ENCODE measurements around the gene MEIS2.

MEIS2 gene

DNA sequence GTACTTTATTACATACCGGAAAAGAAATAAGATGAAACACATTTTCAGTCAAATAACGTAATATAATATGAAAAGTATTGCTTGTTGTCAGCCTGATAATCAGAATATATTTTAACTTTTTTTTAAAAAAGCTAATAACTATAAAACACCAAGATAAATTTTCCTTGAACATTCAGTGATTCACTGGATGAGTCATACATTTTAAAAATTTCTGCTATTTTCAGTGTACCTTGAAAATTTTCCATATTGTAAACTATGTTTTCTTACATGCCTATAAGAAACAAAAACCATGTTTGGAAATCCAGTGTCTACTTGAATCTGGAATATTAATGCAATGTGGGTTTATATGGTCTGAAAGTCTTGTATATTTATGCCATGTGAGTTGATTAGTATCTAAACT is 36.3 kb upstream of the MEIS2 start:
- H3K4me1 ChIP-seq (ENCODE audit: control insufficient read depth, insufficient read depth, low read length) = no peaks in the 10 kb centered on the region
- H3K9me3 ChIP-seq (ENCODE audit: control insufficient read depth, insufficient read depth, low read depth, low read length) = no peaks in the 10 kb centered on the region
- H3K27ac ChIP-seq (ENCODE audit: extremely low read depth, low read depth, low read length) = no peak overlapping the region
- CTCF ChIA-PET = interaction anchor here (0.6 to 1.3 kb wide), 6 partner anchors 10 to 742 kb away, joined by 3 to 6 read pairs (median 3); no protein-coding TSS in a partner anchor
- no peak overlapping the region for H3K4me3 ChIP-seq (ENCODE audit: low read depth, low read length)
- TF ChIP-seq, protein P1, sequence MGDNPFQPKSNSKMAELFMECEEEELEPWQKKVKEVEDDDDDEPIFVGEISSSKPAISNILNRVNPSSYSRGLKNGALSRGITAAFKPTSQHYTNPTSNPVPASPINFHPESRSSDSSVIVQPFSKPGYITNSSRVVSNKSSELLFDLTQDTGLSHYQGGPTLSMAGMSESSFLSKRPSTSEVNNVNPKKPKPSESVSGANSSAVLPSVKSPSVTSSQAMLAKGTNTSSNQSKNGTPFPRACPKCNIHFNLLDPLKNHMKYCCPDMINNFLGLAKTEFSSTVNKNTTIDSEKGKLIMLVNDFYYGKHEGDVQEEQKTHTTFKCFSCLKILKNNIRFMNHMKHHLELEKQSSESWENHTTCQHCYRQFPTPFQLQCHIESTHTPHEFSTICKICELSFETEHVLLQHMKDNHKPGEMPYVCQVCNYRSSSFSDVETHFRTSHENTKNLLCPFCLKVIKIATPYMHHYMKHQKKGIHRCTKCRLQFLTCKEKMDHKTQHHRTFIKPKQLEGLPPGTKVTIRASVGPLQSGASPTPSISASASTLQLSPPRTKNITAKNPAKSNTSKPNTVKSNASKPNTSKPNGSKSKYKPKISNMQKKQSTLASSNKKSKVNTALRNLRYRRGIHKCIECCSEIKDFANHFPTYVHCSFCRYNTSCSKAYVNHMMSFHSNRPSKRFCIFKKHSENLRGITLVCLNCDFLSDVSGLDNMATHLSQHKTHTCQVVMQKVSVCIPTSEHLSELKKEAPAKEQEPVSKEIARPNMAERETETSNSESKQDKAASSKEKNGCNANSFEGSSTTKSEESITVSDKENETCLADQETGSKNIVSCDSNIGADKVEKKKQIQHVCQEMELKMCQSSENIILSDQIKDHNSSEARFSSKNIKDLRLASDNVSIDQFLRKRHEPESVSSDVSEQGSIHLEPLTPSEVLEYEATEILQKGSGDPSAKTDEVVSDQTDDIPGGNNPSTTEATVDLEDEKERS (tag by site-specific recombination; IDR thresholded peaks at IDR 0.05) = no peak
- TF ChIP-seq, protein P2, sequence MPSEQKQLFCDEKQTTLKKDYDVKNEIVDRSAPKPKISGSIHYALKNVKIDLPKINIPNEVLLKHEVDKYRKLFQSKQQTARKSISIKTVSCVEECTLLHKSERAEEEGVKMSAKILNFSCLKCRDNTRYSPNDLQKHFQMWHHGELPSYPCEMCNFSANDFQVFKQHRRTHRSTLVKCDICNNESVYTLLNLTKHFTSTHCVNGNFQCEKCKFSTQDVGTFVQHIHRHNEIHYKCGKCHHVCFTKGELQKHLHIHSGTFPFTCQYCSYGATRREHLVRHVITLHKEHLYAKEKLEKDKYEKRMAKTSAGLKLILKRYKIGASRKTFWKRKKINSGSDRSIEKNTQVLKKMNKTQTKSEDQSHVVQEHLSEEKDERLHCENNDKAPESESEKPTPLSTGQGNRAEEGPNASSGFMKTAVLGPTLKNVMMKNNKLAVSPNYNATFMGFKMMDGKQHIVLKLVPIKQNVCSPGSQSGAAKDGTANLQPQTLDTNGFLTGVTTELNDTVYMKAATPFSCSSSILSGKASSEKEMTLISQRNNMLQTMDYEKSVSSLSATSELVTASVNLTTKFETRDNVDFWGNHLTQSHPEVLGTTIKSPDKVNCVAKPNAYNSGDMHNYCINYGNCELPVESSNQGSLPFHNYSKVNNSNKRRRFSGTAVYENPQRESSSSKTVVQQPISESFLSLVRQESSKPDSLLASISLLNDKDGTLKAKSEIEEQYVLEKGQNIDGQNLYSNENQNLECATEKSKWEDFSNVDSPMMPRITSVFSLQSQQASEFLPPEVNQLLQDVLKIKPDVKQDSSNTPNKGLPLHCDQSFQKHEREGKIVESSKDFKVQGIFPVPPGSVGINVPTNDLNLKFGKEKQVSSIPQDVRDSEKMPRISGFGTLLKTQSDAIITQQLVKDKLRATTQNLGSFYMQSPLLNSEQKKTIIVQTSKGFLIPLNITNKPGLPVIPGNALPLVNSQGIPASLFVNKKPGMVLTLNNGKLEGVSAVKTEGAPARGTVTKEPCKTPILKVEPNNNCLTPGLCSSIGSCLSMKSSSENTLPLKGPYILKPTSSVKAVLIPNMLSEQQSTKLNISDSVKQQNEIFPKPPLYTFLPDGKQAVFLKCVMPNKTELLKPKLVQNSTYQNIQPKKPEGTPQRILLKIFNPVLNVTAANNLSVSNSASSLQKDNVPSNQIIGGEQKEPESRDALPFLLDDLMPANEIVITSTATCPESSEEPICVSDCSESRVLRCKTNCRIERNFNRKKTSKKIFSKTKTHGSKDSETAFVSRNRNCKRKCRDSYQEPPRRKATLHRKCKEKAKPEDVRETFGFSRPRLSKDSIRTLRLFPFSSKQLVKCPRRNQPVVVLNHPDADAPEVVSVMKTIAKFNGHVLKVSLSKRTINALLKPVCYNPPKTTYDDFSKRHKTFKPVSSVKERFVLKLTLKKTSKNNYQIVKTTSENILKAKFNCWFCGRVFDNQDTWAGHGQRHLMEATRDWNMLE (tag by site-specific recombination; conservative IDR thresholded peaks at IDR 0.05; ENCODE audit: low read depth) = no peak
- no peak for TF ChIP-seq ZNF423 (tag by site-specific recombination; IDR thresholded peaks at IDR 0.05)
- TF ChIP-seq ZNF560 (tag by site-specific recombination; IDR thresholded peaks at IDR 0.05; ENCODE audit: borderline replicate concordance) = no peak
- TF ChIP-seq ZNF394 (tag by site-specific recombination; IDR thresholded peaks at IDR 0.05; ENCODE audit: borderline replicate concordance) = no peak
- TF ChIP-seq ZNF37A (tag by site-specific recombination; IDR thresholded peaks at IDR 0.05) = no peak
- TF ChIP-seq ZBTB48 (tag by site-specific recombination; IDR thresholded peaks at IDR 0.05) = no peak
- TF ChIP-seq ZNF184 (tag by site-specific recombination; IDR thresholded peaks at IDR 0.05) = no peak
- no peak for TF ChIP-seq ZNF785 (tag by site-specific recombination; IDR thresholded peaks at IDR 0.05)
- TF ChIP-seq ZSCAN16 (tag by site-specific recombination; IDR thresholded peaks at IDR 0.05) = no peak
- no peak for TF ChIP-seq SCRT1 (tag by site-specific recombination; IDR thresholded peaks at IDR 0.05; ENCODE audit: borderline replicate concordance)
- no peaks in the 10 kb centered on the region for H3K36me3 ChIP-seq (ENCODE audit: control insufficient read depth in 2 of 2, insufficient read depth in 1 of 2, low read length in 2 of 2)
- POLR2A ChIA-PET = no interaction called here

DNA sequence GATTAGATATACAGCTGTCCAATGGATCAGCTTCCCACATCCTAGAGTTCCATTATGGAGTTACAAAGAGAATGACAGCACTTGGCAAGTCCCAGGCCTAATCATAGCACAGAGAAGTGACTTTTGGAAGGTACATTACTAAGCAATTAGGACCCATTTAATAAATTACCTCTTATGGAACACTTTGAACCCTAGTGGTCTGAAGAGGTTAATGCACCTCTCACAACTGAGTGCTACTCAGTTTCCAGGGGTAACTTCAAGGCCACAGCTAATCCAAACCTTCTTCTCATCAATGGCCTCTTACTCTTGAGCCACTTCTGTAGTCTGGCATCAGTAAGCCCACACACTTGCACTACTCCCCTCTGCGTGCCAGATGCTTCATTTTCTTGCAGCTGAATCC is 34.9 kb upstream of the MEIS2 start:
- Histone ChIP-seq H3K4me1 (ENCODE audit: control insufficient read depth, insufficient read depth, low read length) (no peaks in the 10 kb centered on the region), H3K9me3 (ENCODE audit: control insufficient read depth, insufficient read depth, low read depth, low read length) (no peaks in the 10 kb centered on the region), H3K27ac (ENCODE audit: extremely low read depth, low read depth, low read length) (no peak overlapping the region), H3K4me3 (ENCODE audit: low read depth, low read length) (no peak overlapping the region), H3K36me3 (ENCODE audit: control insufficient read depth in 2 of 2, insufficient read depth in 1 of 2, low read length in 2 of 2) (no peaks in the 10 kb centered on the region)
- CTCF ChIA-PET = interaction anchor here (0.5 to 1.9 kb wide), 4 partner anchors 18 to 745 kb away, joined by 3 to 8 read pairs (median 4); no protein-coding TSS in a partner anchor
- TF ChIP-seq BCL11A (tag by site-specific recombination; IDR thresholded peaks at IDR 0.05; ENCODE audit: low read depth) = no peak
- TF ChIP-seq, protein P3, sequence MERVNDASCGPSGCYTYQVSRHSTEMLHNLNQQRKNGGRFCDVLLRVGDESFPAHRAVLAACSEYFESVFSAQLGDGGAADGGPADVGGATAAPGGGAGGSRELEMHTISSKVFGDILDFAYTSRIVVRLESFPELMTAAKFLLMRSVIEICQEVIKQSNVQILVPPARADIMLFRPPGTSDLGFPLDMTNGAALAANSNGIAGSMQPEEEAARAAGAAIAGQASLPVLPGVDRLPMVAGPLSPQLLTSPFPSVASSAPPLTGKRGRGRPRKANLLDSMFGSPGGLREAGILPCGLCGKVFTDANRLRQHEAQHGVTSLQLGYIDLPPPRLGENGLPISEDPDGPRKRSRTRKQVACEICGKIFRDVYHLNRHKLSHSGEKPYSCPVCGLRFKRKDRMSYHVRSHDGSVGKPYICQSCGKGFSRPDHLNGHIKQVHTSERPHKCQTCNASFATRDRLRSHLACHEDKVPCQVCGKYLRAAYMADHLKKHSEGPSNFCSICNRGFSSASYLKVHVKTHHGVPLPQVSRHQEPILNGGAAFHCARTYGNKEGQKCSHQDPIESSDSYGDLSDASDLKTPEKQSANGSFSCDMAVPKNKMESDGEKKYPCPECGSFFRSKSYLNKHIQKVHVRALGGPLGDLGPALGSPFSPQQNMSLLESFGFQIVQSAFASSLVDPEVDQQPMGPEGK (tag by site-specific recombination; IDR thresholded peaks at IDR 0.05) = no peak
- TF ChIP-seq, protein P4, sequence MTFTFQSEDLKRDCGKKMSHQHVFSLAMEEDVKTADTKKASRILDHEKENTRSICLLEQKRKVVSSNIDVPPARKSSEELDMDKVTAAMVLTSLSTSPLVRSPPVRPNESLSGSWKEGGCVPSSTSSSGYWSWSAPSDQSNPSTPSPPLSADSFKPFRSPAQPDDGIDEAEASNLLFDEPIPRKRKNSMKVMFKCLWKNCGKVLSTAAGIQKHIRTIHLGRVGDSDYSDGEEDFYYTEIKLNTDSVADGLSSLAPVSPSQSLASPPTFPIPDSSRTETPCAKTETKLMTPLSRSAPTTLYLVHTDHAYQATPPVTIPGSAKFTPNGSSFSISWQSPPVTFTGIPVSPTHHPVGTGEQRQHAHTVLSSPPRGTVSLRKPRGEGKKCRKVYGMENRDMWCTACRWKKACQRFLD (tag by site-specific recombination; IDR thresholded peaks at IDR 0.05) = no peak
- TF ChIP-seq, protein P5, sequence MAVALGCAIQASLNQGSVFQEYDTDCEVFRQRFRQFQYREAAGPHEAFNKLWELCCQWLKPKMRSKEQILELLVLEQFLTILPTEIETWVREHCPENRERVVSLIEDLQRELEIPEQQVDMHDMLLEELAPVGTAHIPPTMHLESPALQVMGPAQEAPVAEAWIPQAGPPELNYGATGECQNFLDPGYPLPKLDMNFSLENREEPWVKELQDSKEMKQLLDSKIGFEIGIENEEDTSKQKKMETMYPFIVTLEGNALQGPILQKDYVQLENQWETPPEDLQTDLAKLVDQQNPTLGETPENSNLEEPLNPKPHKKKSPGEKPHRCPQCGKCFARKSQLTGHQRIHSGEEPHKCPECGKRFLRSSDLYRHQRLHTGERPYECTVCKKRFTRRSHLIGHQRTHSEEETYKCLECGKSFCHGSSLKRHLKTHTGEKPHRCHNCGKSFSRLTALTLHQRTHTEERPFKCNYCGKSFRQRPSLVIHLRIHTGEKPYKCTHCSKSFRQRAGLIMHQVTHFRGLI (tag by site-specific recombination; IDR thresholded peaks at IDR 0.05) = no peak
- TF ChIP-seq ZNF624 (tag by site-specific recombination; IDR thresholded peaks at IDR 0.05) = no peak
- TF ChIP-seq ZNF184 (tag by site-specific recombination; IDR thresholded peaks at IDR 0.05) = no peak
- no peak for TF ChIP-seq ZNF76 (tag by site-specific recombination; IDR thresholded peaks at IDR 0.05; ENCODE audit: borderline replicate concordance, low read depth)
- POLR2A ChIA-PET = no interaction called here

Measured in HEK293 (cell line).